Fibroblast of skin of left biceps (primary cell): ENCODE measurements around the gene CPA4.
A peak's percentile ranks its signal among the peaks of the same experiment; 100 is the strongest.
"Not testable (repeated sequence)": the region's sequence is repeated elsewhere in the genome, so short reads cannot be mapped to it uniquely, and the experiment has no call there.

Experiments used
- DNase-seq, 2 experiments: peaks; one replicate each; pipeline ENCODE4 v3.0.0-alpha.2; 2013; ENCODE audit warnings: low read depth in 2 of 2

The CPA4 gene, protein sequence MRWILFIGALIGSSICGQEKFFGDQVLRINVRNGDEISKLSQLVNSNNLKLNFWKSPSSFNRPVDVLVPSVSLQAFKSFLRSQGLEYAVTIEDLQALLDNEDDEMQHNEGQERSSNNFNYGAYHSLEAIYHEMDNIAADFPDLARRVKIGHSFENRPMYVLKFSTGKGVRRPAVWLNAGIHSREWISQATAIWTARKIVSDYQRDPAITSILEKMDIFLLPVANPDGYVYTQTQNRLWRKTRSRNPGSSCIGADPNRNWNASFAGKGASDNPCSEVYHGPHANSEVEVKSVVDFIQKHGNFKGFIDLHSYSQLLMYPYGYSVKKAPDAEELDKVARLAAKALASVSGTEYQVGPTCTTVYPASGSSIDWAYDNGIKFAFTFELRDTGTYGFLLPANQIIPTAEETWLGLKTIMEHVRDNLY

GRCh38 chr7:130292682-130293257, at the start of gene CPA4:
TSS of gene CPA4 (plus strand) at chr7:130293161. CDS start at chr7:130293181, 20 bp downstream.
- peak; percentile 92 to 95 for DNase-seq

DNA sequence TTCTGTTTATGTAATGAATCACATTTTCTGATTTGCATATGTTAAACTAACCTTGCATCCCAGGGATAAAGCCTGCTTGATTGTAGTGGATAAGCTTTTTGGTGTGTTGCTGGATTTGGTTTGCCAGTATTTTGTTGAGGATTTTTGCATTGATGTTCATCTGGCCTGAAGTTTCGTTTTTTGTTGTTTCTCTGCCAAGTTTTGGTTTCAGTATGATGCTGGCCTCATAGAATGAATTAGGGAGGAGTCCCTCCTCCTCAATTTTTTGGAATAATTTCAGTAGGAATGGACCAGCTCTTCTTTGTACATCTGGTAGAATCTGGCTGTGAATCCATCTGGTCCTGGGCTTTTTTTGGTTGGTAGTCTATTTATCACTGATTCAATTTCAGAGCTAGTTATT, 49.5 kb upstream of the CPA4 start:
- peak in 1 of 2 experiments; percentile 22 for DNase-seq

DNA sequence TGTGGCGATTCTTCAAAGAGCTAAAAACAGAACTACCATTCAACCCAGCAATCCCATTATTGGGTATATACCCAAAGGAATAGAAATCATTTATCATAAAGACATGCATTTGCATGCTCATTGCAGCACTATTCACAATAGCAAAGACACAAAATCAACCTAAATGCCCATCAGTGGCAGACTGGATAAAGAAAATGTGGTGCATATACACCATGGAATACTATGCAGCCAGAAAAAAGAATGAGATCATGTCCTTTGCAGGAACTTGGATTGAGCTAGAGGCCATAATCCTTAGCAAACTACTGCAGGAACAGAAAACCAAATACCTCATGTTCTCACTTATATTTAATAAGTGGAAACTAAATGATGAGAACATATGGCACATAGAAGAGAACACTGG, 46.5 kb upstream of the CPA4 start:
- not testable (repeated sequence) for DNase-seq

DNA sequence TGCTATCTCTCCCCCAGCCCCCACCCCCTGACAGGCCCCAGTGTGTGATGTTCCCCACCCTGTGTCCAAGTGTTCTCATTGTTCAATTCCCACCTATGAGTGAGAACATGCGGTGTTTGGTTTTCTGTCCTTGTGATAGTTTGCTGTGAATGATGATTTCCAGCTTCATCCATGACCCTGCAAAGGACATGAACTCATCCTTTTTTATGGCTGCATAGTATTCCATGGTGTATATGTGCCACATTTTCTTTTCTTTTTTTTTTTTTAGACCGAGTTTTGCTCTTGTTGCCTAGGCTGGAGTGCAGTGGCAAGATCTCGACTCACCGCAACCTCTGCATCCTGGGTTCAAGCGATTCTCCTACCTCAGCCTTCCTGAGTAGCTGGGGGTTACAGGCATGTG, 44.1 kb upstream of the CPA4 start:
- DNase-seq = not testable (repeated sequence)

- DNase-seq = not testable (repeated sequence)
Observed at GRCh38 chr7:130249626-130250025, 43.3 kb upstream of the CPA4 start.

GRCh38 chr7:130254555-130254954, 38.4 kb upstream of the CPA4 start:
- DNase-seq = no peak

DNA sequence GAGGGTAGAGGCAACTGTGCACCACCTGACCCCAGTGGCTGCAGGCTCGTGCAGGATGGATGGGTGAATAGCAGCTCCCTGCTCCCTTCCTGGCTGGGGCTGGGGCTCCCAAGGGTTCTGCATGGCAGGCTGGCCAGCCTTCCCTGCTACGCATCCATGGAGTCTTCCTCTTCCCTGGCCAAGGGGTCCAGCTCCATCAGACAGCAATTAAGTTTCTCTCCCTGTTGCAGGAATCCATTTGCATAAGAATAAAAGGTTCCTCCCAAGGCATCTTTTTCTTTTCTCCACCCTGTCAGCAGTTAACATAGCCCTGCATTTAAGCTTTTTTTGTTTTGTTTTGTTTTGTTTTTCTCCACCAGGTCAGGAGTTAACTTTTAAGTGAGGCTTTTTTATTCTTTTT, 36.3 kb upstream of the CPA4 start:
- no peak for DNase-seq

- no peak for DNase-seq
Observed at GRCh38 chr7:130258494-130259078, 34.4 kb upstream of the CPA4 start.

- no peak for DNase-seq
Observed at GRCh38 chr7:130262448-130262847, 30.5 kb upstream of the CPA4 start.

GRCh38 chr7:130263130-130263529, 29.8 kb upstream of the CPA4 start:
- DNase-seq = no peak

DNA sequence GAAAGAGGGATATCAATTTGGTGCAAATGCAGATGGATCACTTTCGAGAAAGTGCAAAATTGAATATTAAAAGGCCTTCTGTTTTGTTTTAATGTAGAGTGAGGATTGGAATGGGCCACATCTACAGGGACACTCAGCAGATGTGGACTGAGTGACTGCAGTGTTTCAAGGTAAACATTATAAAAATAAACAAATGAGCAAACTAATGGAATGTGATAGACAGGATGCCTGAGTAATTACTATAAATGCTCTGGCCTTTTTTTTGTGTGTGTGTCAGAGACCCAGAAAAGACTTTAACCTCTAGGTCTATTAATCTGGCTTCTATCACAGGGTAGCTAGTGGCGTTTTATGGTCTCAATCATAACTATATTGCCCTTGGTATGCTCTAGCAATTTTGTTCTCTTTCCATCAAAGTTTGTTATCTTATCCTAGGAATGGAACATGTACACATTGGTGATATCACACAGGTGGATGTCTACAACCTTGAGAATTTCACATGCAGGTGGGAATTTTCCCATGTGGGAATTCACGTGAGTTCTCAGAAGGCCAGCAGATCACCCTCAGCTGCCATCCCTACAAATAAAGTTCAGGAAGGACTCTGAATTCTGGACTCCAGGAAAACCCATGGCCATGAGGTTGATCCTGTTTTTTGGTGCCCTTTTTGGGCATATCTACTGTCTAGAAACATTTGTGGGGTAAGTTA, 26.6 kb upstream of the CPA4 start, which contains the start of gene CPA2:
TSS of gene CPA2 (plus strand) at position 606 of the 703 bp plus-strand sequence. CDS start at position 625, 19 bp downstream.
- DNase-seq = no peak

GRCh38 chr7:130266961-130267321, 26.0 kb upstream of the CPA4 start:
- DNase-seq = no peak

DNA sequence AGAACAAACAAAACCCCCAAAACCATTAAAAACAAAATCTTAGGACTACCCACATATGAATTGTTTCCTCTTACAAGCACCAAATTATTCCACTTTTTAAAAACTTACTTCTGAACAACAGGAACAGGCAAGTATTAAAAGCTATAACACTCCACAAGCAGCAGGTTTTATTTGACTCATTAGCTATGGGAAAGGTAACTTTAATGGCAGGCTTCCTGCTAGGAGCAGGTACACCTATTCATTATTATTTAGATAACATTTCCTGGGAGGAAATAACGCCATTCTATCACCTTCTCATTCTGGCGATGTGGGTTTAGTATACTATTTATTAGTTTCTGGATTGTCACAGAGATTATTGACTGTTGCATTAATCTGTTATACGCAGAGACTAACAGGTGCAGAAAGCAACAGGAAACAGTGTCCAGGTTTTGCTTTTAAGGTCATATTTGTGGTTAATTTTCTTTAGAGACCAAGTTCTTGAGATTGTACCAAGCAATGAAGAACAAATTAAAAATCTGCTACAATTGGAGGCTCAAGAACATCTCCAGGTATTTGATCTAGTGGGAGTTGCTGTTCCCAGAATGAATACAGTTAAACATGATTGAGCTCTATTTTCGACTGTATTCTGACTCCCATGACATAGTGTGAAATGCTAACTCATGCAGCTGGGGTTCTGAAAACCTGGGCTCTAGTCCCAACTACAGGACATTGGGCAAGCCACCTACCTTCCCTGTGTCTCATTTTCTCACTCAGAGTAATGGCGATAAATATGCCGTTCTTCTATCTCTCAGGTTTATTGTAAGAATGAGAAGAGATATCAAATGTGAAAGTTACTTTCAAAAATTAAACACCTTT, 24.3 kb upstream of the CPA4 start:
- no peak for DNase-seq

DNA sequence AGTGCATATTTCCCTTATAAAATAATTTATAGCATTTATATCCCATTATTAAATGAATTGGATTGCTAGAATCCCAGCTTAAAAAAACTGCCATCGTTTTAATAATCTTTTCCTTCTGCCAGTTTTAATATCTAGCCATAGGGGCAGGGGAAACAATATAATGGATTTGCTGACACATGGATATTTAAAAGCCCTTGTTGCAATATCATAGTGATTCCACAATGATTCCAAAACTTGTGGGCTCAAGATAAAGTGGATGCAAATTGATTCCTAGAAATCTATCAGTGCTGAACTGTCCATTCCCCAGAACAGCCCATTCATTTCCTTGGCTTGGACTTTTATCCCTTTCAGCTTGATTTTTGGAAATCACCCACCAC, 23.7 kb upstream of the CPA4 start:
- DNase-seq = no peak

- DNase-seq = no peak
Observed at GRCh38 chr7:130270947-130271800, 21.8 kb upstream of the CPA4 start.

DNA sequence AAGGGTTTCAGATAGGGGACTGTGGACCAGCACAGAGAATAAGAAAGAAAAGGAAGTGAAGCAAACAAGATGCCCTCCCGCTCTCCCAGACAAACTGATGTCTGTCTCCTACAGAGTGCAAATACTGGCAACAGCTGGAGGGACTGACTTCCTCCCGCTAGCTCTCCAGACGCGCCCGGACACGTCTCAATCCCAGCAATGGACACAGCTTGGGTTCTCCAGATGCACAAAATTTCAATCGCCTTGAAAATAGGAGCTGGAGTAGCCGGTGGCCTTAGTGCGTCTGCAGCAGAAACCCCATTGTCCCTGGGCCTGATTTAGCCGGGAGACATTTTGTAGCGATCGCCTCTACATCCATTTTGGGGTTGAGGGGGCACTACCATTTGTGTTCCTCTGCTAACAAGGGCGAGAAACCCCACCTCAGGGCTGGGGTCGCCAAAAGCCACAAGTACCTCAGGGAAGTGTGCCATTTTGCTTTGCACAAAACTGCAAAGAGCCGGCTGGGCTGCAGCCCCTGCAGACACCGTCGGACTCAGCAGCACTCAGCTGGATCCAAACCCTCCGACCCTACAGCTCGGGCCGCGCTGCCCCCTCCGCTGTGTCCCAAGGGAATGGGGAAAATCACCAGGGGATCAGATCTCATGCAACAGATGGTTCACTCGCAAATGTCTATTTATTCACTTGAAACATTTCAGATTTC, 20.4 kb upstream of the CPA4 start:
- DNase-seq = no peak

- DNase-seq = peak; percentile 65 to 68
Observed at GRCh38 chr7:130273081-130273932, 19.7 kb upstream of the CPA4 start.

- peak; percentile 71 to 73 for DNase-seq
Observed at GRCh38 chr7:130273933-130274255, 19.1 kb upstream of the CPA4 start.

DNA sequence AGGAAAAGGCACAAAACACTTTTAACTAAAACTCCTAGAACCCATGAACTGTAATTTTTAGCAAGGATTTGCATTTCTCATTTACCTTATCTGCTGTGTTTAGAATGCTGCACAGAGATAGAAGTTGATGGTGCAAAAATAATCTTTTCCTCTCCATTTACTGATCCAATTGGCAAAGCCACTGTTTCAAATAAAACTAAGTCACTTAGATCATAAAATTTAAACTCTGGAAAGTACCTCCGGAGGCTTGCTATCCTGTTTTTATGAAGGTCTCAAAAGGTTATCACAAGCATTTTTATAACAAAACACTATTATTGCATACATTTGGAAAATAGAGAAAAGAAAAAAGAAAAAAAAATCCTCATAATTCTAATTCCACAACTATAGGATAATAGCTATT, 18.7 kb upstream of the CPA4 start:
- DNase-seq = no peak
